ENCODE measurements around the gene DDX59. TPM values are rescaled to one million over a fixed set of nuclear protein-coding genes. Genes with fewer than 3 reads are reported as not detected.

Gene DDX59
- total and polyA plus RNA-seq, 10 of the 15 experiments (the other 5 are each of a cell fraction or from before 2014, with no cell fraction given) = 17.3 to 42.1 (median 23.6) TPM

DNA sequence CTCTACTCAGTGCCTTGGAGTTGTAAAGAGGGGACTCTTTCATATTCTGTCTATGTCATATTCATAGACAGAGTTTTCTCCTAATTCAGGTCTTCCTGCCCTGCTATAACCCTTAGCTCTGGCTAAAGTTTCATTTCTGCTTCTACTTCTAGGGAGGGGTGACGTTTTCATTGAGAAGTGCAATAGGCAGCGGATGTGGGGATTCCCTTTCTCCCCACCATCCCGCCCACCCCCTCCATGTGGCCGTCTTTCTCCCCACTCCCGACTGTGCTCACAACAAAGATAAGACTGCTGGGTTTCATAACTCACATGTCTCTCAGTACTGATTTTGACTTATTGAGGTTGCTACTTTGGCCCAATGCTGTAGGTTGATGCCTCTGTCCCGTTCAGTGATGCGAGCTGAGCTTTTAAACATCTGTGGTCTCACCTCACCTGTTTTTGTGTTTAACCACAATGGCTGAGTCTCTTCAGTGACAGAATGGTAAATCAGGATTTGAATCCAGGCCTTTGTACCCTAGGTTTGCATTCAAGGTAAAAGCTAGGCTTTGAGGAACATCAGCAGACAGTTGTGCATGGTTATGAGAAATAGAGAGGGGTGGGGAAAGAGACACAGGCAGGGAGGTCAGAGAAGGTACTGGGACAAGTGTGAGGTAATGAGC, 41.4 kb downstream of the DDX59 start (continued):
- TF ChIP-seq KAT2A (conservative IDR thresholded peaks at IDR 0.05; ENCODE audit: control insufficient read depth, low read depth, low read length) (no peak), BMI1 (IDR thresholded peaks at IDR 0.05; ENCODE audit: borderline replicate concordance) (no peak), RBBP5 (conservative IDR thresholded peaks at IDR 0.05) (no peak; the same call in 1 of the 2 replicates), PML (IDR thresholded peaks at IDR 0.05; ENCODE audit: low read length) (no peak; the same call in 1 of the 2 replicates), NFYB (IDR thresholded peaks at IDR 0.05; ENCODE audit: insufficient read depth, low read depth, low read length) (no peak), GATAD2B (conservative IDR thresholded peaks at IDR 0.05; ENCODE audit: low read depth) (no peak), CHD4 (IDR thresholded peaks at IDR 0.05) (no peak), NFXL1 (IDR thresholded peaks at IDR 0.05; ENCODE audit: borderline replicate concordance) (no peak), STAT3 (IDR thresholded peaks at IDR 0.05; ENCODE audit: low read depth, low read length) (no peak), EGR1 (IDR thresholded peaks at IDR 0.05; ENCODE audit: borderline replicate concordance in 1 of 2, low read depth in 2 of 2, low read length in 2 of 2) (peak in 1 of 2 experiments; percentile 74; a peak in 2 of 3 replicates), MXI1 (IDR thresholded peaks at IDR 0.05; ENCODE audit: low read depth, low read length) (0 out of 2 replicates have a peak, but pooled peaks have one; percentile 47), RCOR1 (conservative IDR thresholded peaks at IDR 0.05; ENCODE audit: low read depth, low read length) (no peak), GABPA (IDR thresholded peaks at IDR 0.05; ENCODE audit: low read depth) (0 out of 2 replicates have a peak, but pooled peaks have one; percentile 29), CHD2 (IDR thresholded peaks at IDR 0.05; ENCODE audit: borderline replicate concordance, low read depth, low read length) (peak; percentile 57; the same call in 1 of the 2 replicates), CBX5 (IDR thresholded peaks at IDR 0.05; ENCODE audit: low read depth) (peak; percentile 91; the same call in 1 of the 2 replicates), ZZZ3 (IDR thresholded peaks at IDR 0.05; ENCODE audit: control insufficient read depth, insufficient read length, low read depth) (no peak), MTA3 (IDR thresholded peaks at IDR 0.05; ENCODE audit: borderline replicate concordance, low read length) (no peak; the same call in 1 of the 2 replicates), IKZF1 (conservative IDR thresholded peaks at IDR 0.05) (peak; percentile 81; the same call in 1 of the 2 replicates)
- TF ChIP-seq, protein P1, sequence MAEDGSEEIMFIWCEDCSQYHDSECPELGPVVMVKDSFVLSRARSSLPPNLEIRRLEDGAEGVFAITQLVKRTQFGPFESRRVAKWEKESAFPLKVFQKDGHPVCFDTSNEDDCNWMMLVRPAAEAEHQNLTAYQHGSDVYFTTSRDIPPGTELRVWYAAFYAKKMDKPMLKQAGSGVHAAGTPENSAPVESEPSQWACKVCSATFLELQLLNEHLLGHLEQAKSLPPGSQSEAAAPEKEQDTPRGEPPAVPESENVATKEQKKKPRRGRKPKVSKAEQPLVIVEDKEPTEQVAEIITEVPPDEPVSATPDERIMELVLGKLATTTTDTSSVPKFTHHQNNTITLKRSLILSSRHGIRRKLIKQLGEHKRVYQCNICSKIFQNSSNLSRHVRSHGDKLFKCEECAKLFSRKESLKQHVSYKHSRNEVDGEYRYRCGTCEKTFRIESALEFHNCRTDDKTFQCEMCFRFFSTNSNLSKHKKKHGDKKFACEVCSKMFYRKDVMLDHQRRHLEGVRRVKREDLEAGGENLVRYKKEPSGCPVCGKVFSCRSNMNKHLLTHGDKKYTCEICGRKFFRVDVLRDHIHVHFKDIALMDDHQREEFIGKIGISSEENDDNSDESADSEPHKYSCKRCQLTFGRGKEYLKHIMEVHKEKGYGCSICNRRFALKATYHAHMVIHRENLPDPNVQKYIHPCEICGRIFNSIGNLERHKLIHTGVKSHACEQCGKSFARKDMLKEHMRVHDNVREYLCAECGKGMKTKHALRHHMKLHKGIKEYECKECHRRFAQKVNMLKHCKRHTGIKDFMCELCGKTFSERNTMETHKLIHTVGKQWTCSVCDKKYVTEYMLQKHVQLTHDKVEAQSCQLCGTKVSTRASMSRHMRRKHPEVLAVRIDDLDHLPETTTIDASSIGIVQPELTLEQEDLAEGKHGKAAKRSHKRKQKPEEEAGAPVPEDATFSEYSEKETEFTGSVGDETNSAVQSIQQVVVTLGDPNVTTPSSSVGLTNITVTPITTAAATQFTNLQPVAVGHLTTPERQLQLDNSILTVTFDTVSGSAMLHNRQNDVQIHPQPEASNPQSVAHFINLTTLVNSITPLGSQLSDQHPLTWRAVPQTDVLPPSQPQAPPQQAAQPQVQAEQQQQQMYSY (CRISPR knock-in tag; IDR thresholded peaks at IDR 0.05) = no peak
- TF ChIP-seq, protein P2, sequence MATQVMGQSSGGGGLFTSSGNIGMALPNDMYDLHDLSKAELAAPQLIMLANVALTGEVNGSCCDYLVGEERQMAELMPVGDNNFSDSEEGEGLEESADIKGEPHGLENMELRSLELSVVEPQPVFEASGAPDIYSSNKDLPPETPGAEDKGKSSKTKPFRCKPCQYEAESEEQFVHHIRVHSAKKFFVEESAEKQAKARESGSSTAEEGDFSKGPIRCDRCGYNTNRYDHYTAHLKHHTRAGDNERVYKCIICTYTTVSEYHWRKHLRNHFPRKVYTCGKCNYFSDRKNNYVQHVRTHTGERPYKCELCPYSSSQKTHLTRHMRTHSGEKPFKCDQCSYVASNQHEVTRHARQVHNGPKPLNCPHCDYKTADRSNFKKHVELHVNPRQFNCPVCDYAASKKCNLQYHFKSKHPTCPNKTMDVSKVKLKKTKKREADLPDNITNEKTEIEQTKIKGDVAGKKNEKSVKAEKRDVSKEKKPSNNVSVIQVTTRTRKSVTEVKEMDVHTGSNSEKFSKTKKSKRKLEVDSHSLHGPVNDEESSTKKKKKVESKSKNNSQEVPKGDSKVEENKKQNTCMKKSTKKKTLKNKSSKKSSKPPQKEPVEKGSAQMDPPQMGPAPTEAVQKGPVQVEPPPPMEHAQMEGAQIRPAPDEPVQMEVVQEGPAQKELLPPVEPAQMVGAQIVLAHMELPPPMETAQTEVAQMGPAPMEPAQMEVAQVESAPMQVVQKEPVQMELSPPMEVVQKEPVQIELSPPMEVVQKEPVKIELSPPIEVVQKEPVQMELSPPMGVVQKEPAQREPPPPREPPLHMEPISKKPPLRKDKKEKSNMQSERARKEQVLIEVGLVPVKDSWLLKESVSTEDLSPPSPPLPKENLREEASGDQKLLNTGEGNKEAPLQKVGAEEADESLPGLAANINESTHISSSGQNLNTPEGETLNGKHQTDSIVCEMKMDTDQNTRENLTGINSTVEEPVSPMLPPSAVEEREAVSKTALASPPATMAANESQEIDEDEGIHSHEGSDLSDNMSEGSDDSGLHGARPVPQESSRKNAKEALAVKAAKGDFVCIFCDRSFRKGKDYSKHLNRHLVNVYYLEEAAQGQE (IDR thresholded peaks at IDR 0.05; ENCODE audit: low read depth, low read length) = no peak
- TF ChIP-seq, protein P3, sequence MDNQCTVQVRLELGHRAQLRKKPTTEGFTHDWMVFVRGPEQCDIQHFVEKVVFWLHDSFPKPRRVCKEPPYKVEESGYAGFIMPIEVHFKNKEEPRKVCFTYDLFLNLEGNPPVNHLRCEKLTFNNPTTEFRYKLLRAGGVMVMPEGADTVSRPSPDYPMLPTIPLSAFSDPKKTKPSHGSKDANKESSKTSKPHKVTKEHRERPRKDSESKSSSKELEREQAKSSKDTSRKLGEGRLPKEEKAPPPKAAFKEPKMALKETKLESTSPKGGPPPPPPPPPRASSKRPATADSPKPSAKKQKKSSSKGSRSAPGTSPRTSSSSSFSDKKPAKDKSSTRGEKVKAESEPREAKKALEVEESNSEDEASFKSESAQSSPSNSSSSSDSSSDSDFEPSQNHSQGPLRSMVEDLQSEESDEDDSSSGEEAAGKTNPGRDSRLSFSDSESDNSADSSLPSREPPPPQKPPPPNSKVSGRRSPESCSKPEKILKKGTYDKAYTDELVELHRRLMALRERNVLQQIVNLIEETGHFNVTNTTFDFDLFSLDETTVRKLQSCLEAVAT (IDR thresholded peaks at IDR 0.05) = peak; percentile 78

All from GM12878 (cell line).